Lung (tissue), 12 donors: Measurements from ENCODE around the gene OOSP3. TPM values are rescaled to one million over a fixed set of nuclear protein-coding genes. Genes with fewer than 3 reads are reported as not detected.
"Not testable (repeated sequence)": the region's sequence is repeated elsewhere in the genome, so short reads cannot be mapped to it uniquely, and the experiment has no call there.

Experiments used
- ATAC-seq: fragments of 200-7000 bp; cut with Tn5 transposase; one replicate; pipeline ENCODE4 v1.9.1; 2020; ENCODE audit warnings: moderate number of reproducible peaks; ENCODE audit not compliant: insufficient read depth, low FRiP score
- DNase-seq, 3 donors: peaks; one replicate each; pipeline ENCODE4 v3.0.0-alpha.2; 2013 to 2017
- H3K27ac ChIP-seq, 2 donors: one replicate each; pipeline ENCODE4 v1.5.1; 2013; ENCODE audit warnings: mild to moderate bottlenecking in 2 of 2, moderate library complexity in 2 of 2, control low read depth in 1 of 2, inconsistent platforms in 1 of 2, low read depth in 1 of 2, low read length in 1 of 2
- H3K27me3 ChIP-seq, 3 donors: one replicate each; pipeline ENCODE4 v1.5.1; 2013; ENCODE audit warnings: low read length in 2 of 3; ENCODE audit not compliant: control insufficient read depth in 3 of 3, insufficient read depth in 3 of 3
- H3K36me3 ChIP-seq, 4 donors: one replicate each; pipeline ENCODE4 v1.5.1; 2013; ENCODE audit warnings: low read length in 4 of 4, mild to moderate bottlenecking in 1 of 4, moderate library complexity in 1 of 4; ENCODE audit not compliant: control insufficient read depth in 4 of 4, insufficient read depth in 4 of 4
- H3K4me1 ChIP-seq, 5 donors: one replicate each; pipeline ENCODE4 v1.5.1; 2013; ENCODE audit warnings: low read length in 5 of 5, mild to moderate bottlenecking in 2 of 5, moderate library complexity in 1 of 5; ENCODE audit not compliant: control insufficient read depth in 5 of 5, insufficient read depth in 5 of 5
- H3K4me3 ChIP-seq: one replicate; pipeline ENCODE4 v1.5.1; 2013; ENCODE audit warnings: mild to moderate bottlenecking, control low read depth, moderate library complexity
- H3K9ac ChIP-seq, 2 donors: one replicate each; pipeline ENCODE4 v1.5.1; 2013; ENCODE audit warnings: low read length in 2 of 2, control low read depth in 1 of 2; ENCODE audit not compliant: insufficient read depth in 1 of 2
- H3K9me3 ChIP-seq, 4 donors: one replicate each; pipeline ENCODE4 v1.5.1; 2013; ENCODE audit warnings: low read length in 3 of 4, mild to moderate bottlenecking in 1 of 4, moderate library complexity in 1 of 4; ENCODE audit not compliant: control insufficient read depth in 4 of 4, insufficient read depth in 3 of 4
- WGBS, 2 donors: extraction: QIAGEN DNeasy Blood & Tissue Kit; methylation state at CpG; one replicate each; pipeline ENCODE4 v1.1.7; 2013; 5-methylcytosine and 5-hydroxymethylcytosine counted together
- polyA plus RNA-seq, 2 donors: library from polyadenylated mRNA; stranded (reverse); fragments of 200-250 nt; gene quantifications; one replicate each; pipeline ENCODE4 v1.2.1, GENCODE V29; 2013
- total RNA-seq, 2 donors: library from RNA; depleted of rRNA in 1 of 2; stranded (reverse); fragments of >200 nt in 1 of 2; gene quantifications; one replicate each; pipeline ENCODE4 v1.2.1, GENCODE V29; 2014 to 2021
- TF ChIP-seq, protein P1 (sequence below): IDR thresholded peaks from 2 replicates; pipeline ENCODE4 v1.5.1; 2012; ENCODE audit warnings: mild to moderate bottlenecking; ENCODE audit errors: control extremely low read depth, extremely low read depth
- donor health status: control.
- donor health status: control.
- donor health status: Bipolar disorder and iron deficiency.
- donor health status: healthy.
- donor health status: DM: yes; HTN: yes; CAD: no.

Gene OOSP3
- total and polyA plus RNA-seq, 4 donors: 0.08 to 0.14 TPM; not detected in 2

- Histone ChIP-seq H3K9ac (no peak overlapping the region), H3K4me1 (no peaks in the 10 kb centered on the region), H3K9me3 (no peaks in the 10 kb centered on the region), H3K27me3 (no peaks in the 10 kb centered on the region), H3K4me3 (no peak overlapping the region), H3K27ac (no peak overlapping the region), H3K36me3 (no peaks in the 10 kb centered on the region)
- 71 to 79% methylated on average over 3 of the region's 3 CpGs for WGBS, 2 donors
- TF ChIP-seq, protein P1, sequence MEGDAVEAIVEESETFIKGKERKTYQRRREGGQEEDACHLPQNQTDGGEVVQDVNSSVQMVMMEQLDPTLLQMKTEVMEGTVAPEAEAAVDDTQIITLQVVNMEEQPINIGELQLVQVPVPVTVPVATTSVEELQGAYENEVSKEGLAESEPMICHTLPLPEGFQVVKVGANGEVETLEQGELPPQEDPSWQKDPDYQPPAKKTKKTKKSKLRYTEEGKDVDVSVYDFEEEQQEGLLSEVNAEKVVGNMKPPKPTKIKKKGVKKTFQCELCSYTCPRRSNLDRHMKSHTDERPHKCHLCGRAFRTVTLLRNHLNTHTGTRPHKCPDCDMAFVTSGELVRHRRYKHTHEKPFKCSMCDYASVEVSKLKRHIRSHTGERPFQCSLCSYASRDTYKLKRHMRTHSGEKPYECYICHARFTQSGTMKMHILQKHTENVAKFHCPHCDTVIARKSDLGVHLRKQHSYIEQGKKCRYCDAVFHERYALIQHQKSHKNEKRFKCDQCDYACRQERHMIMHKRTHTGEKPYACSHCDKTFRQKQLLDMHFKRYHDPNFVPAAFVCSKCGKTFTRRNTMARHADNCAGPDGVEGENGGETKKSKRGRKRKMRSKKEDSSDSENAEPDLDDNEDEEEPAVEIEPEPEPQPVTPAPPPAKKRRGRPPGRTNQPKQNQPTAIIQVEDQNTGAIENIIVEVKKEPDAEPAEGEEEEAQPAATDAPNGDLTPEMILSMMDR: no peak
- ATAC-seq (no peak), DNase-seq (no peak)
Observed at GRCh38 chr11:59847626-59848025, 31.0 kb upstream of the OOSP3 start.

DNA sequence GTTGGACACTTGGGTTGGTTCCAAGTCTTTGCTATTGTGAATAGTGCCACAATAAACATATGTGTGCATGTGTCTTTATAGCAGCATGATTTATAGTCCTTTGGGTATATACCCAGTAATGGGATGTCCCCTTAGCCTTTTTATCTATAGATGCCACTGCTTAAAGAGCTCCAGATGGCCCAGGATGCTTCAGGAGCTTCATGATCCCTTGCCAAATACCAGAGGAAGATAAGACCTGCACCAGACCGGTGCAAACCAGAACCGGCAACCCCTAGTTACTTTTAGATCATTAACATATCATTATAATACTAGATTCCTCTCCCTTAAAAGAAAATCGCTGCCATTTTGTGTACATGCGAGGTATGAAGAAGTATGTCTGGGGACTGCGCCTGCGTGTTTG is 30.1 kb upstream of the OOSP3 start:
- H3K27me3 ChIP-seq, H3K36me3 ChIP-seq, ATAC-seq, H3K4me3 ChIP-seq, DNase-seq, H3K9ac ChIP-seq, H3K27ac ChIP-seq, H3K4me1 ChIP-seq, H3K9me3 ChIP-seq: not testable (repeated sequence)
- 94 to 97% methylated on average over 6 of the region's 6 CpGs for WGBS, 2 donors

- no peak for ATAC-seq
- Histone ChIP-seq H3K27me3 (no peaks in the 10 kb centered on the region), H3K4me1 (no peaks in the 10 kb centered on the region), H3K9me3 (no peaks in the 10 kb centered on the region), H3K27ac (no peak overlapping the region), H3K36me3 (no peaks in the 10 kb centered on the region), H3K4me3 (no peak overlapping the region), H3K9ac (no peak overlapping the region)
- no peak for DNase-seq
- TF ChIP-seq, protein P1: no peak
- WGBS, 2 donors: 6 to 19% methylated on average over 2 of the region's 2 CpGs
Observed at GRCh38 chr11:59849129-59849528, 29.5 kb upstream of the OOSP3 start.

DNA sequence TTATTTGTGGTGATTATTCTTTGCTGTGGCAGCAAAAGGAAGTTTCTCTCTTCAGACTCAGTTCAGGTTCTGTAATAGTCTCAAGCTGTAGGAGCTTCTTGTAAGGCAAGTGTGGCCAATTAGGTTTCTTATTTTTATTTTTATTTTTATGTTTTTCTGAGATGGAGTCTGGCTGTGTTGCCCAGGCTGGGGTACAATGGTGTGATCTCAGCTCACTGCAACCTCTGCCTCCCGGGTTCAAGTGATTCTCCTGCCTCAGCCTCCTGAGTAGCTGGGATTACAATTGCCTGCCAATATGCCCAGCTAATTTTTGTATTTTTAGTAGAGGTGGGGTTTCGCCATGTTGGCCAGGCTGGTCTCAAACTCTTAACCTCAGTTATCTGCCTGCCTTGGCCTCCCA is 29.0 kb upstream of the OOSP3 start:
- H3K9ac ChIP-seq, H3K27ac ChIP-seq, H3K27me3 ChIP-seq, DNase-seq, ATAC-seq, H3K4me1 ChIP-seq, H3K4me3 ChIP-seq, H3K9me3 ChIP-seq, H3K36me3 ChIP-seq: not testable (repeated sequence)
- WGBS, 2 donors: 93 to 97% methylated on average over 2 of the region's 2 CpGs

- not testable (repeated sequence) for H3K27me3 ChIP-seq, H3K36me3 ChIP-seq, DNase-seq, H3K9ac ChIP-seq, ATAC-seq, H3K4me3 ChIP-seq, H3K9me3 ChIP-seq, H3K4me1 ChIP-seq, H3K27ac ChIP-seq
- WGBS, 2 donors: 93 to 95% methylated on average over 5 of the region's 5 CpGs
Observed at GRCh38 chr11:59851416-59851815, 27.2 kb upstream of the OOSP3 start.
